OCI-LY7 (cell line): ENCODE measurements around the gene CRYZL1.
A peak's percentile ranks its signal among the peaks of the same experiment; 100 is the strongest.

Experiments used
- CTCF ChIP-seq: fragments of 200-600 bp; sonication (generic); conservative IDR thresholded peaks from 2 replicates; pipeline ENCODE4 v1.5.1; 2014; ENCODE audit warnings: mild to moderate bottlenecking, antibody characterized with exemption, low read length, moderate library complexity, mixed read lengths
- EZH2phosphoT487 ChIP-seq: fragments of 200-600 bp; sonication (generic); IDR thresholded peaks from 2 replicates; pipeline ENCODE4 v1.6.1; 2018; ENCODE audit warnings: low read depth, borderline replicate concordance, mild to moderate bottlenecking, mixed run types, antibody characterized with exemption, low read length, moderate library complexity, mixed read lengths

DNA sequence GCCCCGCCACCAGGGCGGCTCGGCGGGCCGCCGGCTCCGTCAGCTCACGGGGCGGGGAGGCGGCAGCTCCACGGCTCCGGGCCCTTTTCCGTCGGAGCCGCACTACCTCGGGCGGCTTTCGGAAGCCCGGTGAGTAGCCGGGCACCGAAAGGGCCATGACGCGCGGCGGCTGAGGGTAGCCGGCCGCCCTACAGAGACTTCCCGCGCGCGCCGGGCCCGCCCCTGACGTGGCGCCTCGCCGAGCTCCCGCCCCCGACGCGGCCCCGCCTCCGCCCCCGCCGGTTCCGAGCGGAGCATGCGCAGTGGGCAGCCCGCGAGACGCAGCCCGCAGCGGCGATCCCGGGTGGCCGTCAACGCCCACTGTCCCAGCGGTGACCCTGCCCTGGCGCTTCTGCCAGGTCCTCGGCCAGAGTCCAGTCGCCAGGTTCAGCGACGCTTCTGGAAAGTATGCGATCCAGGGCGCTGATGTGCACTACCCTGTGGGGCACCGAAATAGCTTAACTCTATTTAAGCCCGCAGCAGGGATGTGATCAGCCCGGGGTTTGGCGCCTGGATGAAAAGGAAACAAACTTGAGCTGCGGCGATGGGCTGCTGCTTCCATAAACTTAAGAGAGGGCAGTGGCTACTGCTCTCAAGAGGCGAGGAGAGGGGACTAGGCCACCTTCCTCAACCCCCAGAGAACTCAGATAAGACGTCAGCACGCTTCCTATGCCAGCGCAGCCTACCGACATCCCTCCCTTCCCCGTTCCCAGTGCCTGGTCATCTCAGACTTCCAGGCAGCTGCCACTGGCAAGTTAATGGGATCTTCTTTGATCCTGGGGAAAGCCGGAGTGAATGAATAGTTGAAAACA is 52.8 kb downstream of the CRYZL1 start, which contains the start of gene DONSON:
- 0 out of 2 replicates have a peak, but pooled peaks have one; percentile 14 for TF ChIP-seq CTCF
- TF ChIP-seq EZH2phosphoT487: no peak
